RWPE2 (cell line): ENCODE measurements around the gene SLC13A3.

Experiments
- ATAC-seq: fragments of 200-7000 bp; cut with Tn5 transposase; 3 replicates; pipeline ENCODE4 v1.9.1; 2021; ENCODE audit warnings: low read depth
- DNase-seq: peaks from one replicate; pipeline ENCODE4 v3.0.0-alpha.2; 2020; ENCODE audit warnings: low spot score
- H3K27ac ChIP-seq: fragments of 450-650 bp; 2 replicates; pipeline ENCODE4 v1.5.1; 2017; ENCODE audit warnings: mild to moderate bottlenecking; ENCODE audit not compliant: poor library complexity, severe bottlenecking
- H3K27me3 ChIP-seq: fragments of 250-450 bp; sonication (Bioruptor Pico); 2 replicates; pipeline ENCODE4 v1.5.1; 2021; ENCODE audit warnings: mild to moderate bottlenecking, moderate library complexity; ENCODE audit not compliant: insufficient read depth, poor library complexity, severe bottlenecking
- H3K36me3 ChIP-seq: fragments of 250-450 bp; sonication (Bioruptor Pico); 2 replicates; pipeline ENCODE4 v1.5.1; 2020; ENCODE audit warnings: low read depth, mild to moderate bottlenecking, moderate library complexity
- H3K4me1 ChIP-seq: fragments of 250-450 bp; sonication (Bioruptor Pico); 2 replicates; pipeline ENCODE4 v1.5.1; 2021; ENCODE audit warnings: mild to moderate bottlenecking, moderate library complexity; ENCODE audit not compliant: insufficient read depth, poor library complexity, severe bottlenecking
- H3K4me3 ChIP-seq: fragments of 250-450 bp; sonication (Bioruptor Pico); 2 replicates; pipeline ENCODE4 v1.5.1; 2021; ENCODE audit warnings: mild to moderate bottlenecking, moderate library complexity; ENCODE audit not compliant: severe bottlenecking
- H3K9me3 ChIP-seq: fragments of 250-450 bp; sonication (Bioruptor Pico); 2 replicates; pipeline ENCODE4 v1.5.1; 2021; ENCODE audit warnings: mild to moderate bottlenecking, moderate library complexity; ENCODE audit not compliant: severe bottlenecking
- TF ChIP-seq, protein P1 (sequence below): fragments of 450-650 bp; IDR thresholded peaks from one replicate; pipeline ENCODE4 v1.5.1; 2017; ENCODE audit warnings: mild to moderate bottlenecking, moderate library complexity; ENCODE audit not compliant: poor library complexity, severe bottlenecking

The SLC13A3 gene

DNA sequence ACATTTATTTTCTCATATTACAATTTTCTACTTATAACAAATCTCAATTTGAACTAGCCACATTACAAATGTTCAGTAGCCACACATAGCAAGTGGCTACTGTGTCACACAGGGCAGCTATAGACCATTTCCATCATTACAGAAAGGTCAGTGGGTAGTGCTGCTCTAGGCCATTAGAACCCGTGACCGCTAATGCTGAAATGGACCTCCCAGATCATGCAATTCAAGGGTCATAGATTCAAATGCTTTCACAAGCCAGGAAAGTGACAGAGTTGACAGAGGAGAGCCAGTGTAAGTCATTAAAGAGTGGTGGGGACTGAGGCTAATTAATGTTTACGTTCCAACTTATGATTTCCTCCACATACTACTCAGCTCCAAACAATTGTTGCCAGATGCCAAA is 97.3 kb downstream of the SLC13A3 start:
- ATAC-seq = no peak
- no peak for DNase-seq
- no peaks in the 10 kb centered on the region for H3K9me3 ChIP-seq
- TF ChIP-seq, protein P1, sequence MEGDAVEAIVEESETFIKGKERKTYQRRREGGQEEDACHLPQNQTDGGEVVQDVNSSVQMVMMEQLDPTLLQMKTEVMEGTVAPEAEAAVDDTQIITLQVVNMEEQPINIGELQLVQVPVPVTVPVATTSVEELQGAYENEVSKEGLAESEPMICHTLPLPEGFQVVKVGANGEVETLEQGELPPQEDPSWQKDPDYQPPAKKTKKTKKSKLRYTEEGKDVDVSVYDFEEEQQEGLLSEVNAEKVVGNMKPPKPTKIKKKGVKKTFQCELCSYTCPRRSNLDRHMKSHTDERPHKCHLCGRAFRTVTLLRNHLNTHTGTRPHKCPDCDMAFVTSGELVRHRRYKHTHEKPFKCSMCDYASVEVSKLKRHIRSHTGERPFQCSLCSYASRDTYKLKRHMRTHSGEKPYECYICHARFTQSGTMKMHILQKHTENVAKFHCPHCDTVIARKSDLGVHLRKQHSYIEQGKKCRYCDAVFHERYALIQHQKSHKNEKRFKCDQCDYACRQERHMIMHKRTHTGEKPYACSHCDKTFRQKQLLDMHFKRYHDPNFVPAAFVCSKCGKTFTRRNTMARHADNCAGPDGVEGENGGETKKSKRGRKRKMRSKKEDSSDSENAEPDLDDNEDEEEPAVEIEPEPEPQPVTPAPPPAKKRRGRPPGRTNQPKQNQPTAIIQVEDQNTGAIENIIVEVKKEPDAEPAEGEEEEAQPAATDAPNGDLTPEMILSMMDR = no peak
- no peak overlapping the region for H3K27ac ChIP-seq
- no peaks in the 10 kb centered on the region for H3K4me1 ChIP-seq
- no peaks in the 10 kb centered on the region for H3K36me3 ChIP-seq
- peaks cover 7% of the 10 kb centered on the region for H3K27me3 ChIP-seq
- no peak overlapping the region for H3K4me3 ChIP-seq

DNA sequence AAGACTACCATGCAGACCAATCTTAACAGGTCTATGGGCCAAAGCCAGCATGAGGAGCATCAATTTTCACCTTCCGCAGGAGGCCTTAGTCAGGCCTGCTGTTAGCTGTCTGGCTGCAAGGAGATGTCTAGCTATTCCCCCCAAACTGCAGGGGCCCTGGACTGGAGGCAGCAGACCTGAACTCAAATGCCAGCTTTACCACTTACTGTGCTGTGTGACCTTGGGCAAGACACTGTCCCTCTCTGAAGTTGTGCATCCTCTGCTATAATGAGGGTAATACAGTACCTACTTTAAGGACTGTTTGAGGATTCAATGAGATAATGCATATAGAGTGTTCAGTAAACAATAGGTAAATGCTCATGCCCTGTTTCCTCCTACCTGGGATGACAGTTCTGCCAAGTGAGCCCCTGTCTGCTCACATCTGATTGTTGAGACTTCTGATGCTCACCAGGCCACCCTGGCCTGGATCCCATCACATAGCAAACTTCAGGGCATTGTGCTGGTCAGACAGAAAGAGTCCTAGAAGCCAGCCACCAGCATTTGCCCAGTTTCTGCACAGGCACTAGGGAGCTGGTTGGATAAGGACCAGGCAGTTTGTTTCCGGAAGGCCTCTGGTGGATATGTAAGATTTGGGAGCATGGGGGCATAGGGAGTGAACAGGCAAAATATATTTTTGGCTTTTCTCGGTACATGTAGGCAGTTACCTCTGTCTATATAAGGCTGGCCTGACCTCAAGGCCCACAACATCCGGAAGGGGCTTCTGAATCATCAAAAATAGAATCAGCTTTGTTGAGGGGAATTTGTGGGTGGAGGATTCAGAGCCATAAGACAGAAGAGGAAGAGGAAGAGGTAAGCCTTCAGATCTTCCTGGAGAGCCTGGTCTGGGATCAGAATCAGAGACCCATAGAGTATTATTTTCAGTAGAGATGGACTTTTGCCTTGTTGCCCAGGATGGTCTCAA is 98.5 kb downstream of the SLC13A3 start:
- no peak for ATAC-seq
- H3K36me3 ChIP-seq = no peaks in the 10 kb centered on the region

DNA sequence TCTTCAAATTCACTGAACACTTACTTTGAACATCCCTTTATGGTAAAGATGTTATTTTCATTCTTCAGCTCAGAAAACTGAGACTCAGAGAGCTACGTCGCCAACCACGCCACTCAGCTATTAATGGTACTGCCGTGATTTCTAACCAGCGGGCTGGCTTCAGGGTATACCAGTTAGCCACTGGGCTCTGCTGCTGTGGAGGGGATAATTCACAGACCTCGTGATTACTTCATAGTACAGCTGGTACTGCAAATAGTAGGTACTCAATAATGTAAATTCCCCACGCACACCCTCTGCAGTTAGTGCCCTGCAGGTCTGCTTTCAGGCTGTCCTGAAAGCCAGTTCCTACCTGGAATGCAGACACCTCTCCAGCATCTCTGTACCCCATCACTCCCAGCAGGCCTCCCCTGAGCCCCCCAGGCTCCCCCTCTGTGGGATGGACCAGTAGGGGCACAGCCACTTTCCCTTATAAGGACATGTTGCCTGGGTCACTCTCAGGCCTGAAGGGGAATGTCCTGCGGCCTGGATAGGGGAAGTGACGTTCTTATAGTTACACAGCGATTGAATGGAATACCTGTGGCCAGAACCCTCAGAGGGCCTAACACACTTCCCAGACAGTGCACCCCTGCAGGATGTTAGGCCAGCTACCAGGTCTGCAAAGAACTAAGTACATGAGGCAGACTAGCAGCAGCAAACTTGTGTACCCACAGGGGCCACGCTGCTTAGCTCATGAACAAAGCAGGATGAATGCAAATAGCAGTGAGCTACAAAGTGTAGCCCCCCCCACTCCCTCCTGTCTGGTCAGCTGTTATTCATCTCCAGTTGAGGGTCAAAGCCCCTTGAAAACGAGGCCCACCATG is 99.5 kb downstream of the SLC13A3 start:
- H3K36me3 ChIP-seq = no peaks in the 10 kb centered on the region
- no peak overlapping the region for H3K4me3 ChIP-seq
- peaks cover 7% of the 10 kb centered on the region for H3K27me3 ChIP-seq
- no peaks in the 10 kb centered on the region for H3K9me3 ChIP-seq
- H3K27ac ChIP-seq = no peak overlapping the region
- TF ChIP-seq, protein P1 = no peak
- no peaks in the 10 kb centered on the region for H3K4me1 ChIP-seq
- DNase-seq (no peak), ATAC-seq (0 out of 3 replicates have a peak, but pooled peaks have one; percentile 9)

More for the DNA sequence above, 98.5 kb downstream of the SLC13A3 start:
- Histone ChIP-seq H3K27me3 (peaks cover 7% of the 10 kb centered on the region), H3K27ac (no peak overlapping the region), H3K4me3 (no peak overlapping the region), H3K9me3 (no peaks in the 10 kb centered on the region), H3K4me1 (no peaks in the 10 kb centered on the region)
- no peak for DNase-seq
- TF ChIP-seq, protein P1 = no peak

DNA sequence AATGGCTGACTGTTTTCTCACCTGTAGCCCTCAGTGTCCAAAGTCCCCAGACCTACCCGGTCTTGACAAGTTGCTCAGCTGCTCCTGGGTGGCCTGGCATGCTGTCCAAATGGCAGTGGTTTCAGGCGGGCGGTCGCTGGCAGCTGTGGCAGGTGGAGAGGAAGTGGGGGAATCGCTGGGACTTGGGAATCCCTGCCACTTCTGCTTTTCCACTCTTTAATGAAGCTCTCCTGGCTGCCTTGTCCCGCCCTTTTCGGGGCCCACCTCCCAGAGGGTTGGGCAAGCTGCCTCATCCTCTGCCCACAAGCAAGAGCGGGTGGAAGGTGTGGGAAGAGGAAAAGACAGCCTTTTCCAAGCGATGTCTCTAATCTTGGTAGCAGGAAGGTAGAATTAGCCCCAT is 100.8 kb downstream of the SLC13A3 start, which contains the start of gene OCSTAMP:
OCSTAMP (minus strand) TSS at position 194 of the 400 bp plus-strand sequence; CDS start at position 100, 94 bp downstream.
- peaks cover 7% of the 10 kb centered on the region for H3K27me3 ChIP-seq
- DNase-seq = no peak
- TF ChIP-seq, protein P1 = no peak
- H3K9me3 ChIP-seq = no peaks in the 10 kb centered on the region
- H3K36me3 ChIP-seq = no peaks in the 10 kb centered on the region
- no peak within 1 kb of the TSS for H3K27ac ChIP-seq
- ATAC-seq = no peak
- H3K4me3 ChIP-seq = no peak within 1 kb of the TSS
- no peaks in the 10 kb centered on the region for H3K4me1 ChIP-seq
